BE2C (cell line): ENCODE measurements around the gene CMYA5.
"Not testable (repeated sequence)": the region's sequence is repeated elsewhere in the genome, so short reads cannot be mapped to it uniquely, and the experiment has no call there.

Experiments used
- DNase-seq: peaks from one replicate; pipeline ENCODE4 v3.0.0-alpha.2; 2020
- H3K27me3 ChIP-seq: fragments of 250-450 bp; sonication (Bioruptor Pico); 2 replicates; pipeline ENCODE4 v1.5.1; 2020; ENCODE audit warnings: mild to moderate bottlenecking
- H3K36me3 ChIP-seq: fragments of 250-450 bp; sonication (Bioruptor Pico); 2 replicates; pipeline ENCODE4 v1.5.1; 2020; ENCODE audit warnings: mild to moderate bottlenecking
- H3K4me1 ChIP-seq: fragments of 250-450 bp; sonication (Bioruptor Pico); 2 replicates; pipeline ENCODE4 v1.5.1; 2020
- H3K4me3 ChIP-seq: 2 replicates; pipeline ENCODE4 v1.5.1; 2011; ENCODE audit warnings: low read depth, low read length
- H3K9me3 ChIP-seq: fragments of 250-450 bp; sonication (Bioruptor Pico); 2 replicates; pipeline ENCODE4 v1.5.1; 2020
- TF ChIP-seq, protein P1 (sequence below): IDR thresholded peaks from 2 replicates; pipeline ENCODE4 v1.5.1; 2012; ENCODE audit warnings: mild to moderate bottlenecking, low read depth, low read length

CMYA5 gene

GRCh38 chr5:79756076-79756475 lies 66.4 kb downstream of the CMYA5 start:
- TF ChIP-seq, protein P1, sequence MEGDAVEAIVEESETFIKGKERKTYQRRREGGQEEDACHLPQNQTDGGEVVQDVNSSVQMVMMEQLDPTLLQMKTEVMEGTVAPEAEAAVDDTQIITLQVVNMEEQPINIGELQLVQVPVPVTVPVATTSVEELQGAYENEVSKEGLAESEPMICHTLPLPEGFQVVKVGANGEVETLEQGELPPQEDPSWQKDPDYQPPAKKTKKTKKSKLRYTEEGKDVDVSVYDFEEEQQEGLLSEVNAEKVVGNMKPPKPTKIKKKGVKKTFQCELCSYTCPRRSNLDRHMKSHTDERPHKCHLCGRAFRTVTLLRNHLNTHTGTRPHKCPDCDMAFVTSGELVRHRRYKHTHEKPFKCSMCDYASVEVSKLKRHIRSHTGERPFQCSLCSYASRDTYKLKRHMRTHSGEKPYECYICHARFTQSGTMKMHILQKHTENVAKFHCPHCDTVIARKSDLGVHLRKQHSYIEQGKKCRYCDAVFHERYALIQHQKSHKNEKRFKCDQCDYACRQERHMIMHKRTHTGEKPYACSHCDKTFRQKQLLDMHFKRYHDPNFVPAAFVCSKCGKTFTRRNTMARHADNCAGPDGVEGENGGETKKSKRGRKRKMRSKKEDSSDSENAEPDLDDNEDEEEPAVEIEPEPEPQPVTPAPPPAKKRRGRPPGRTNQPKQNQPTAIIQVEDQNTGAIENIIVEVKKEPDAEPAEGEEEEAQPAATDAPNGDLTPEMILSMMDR, result no peak
- no peak overlapping the region for H3K4me3 ChIP-seq
- no peaks in the 10 kb centered on the region for H3K36me3 ChIP-seq
- peaks cover 11% of the 10 kb centered on the region for H3K27me3 ChIP-seq
- H3K9me3 ChIP-seq, result no peaks in the 10 kb centered on the region
- no peaks in the 10 kb centered on the region for H3K4me1 ChIP-seq
- DNase-seq, result no peak

- no peaks in the 10 kb centered on the region for H3K9me3 ChIP-seq
- H3K4me3 ChIP-seq, result no peak overlapping the region
- TF ChIP-seq, protein P1, result no peak
- DNase-seq, result no peak
- no peaks in the 10 kb centered on the region for H3K4me1 ChIP-seq
- peaks cover 3% of the 10 kb centered on the region; the same call in 1 of the 2 replicates for H3K27me3 ChIP-seq
- no peaks in the 10 kb centered on the region for H3K36me3 ChIP-seq
Observed at GRCh38 chr5:79759436-79759835, 69.8 kb downstream of the CMYA5 start.

DNA sequence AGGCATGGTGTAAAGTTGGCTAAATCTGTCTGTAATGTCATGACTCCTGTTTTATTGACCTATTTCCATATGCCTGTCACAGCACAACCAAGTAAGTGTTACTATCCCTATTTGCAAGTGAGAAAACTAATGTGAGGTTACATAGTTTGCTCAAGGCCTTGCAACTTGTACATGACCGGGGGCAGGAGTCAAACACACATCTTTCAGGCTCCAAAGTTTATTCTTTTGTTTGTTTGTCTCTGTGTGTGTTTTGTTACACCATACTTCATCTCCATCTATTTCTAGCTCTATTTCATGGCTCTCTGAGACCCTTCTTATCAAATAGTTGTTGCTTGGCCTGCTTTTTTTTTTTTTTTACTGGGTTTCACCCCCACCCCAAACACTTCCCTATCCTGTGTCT lies 70.2 kb downstream of the CMYA5 start:
- H3K27me3 ChIP-seq, result peaks cover 3% of the 10 kb centered on the region; the same call in 1 of the 2 replicates
- no peaks in the 10 kb centered on the region for H3K4me1 ChIP-seq
- H3K4me3 ChIP-seq, result no peak overlapping the region
- no peak for DNase-seq
- no peaks in the 10 kb centered on the region for H3K36me3 ChIP-seq
- no peaks in the 10 kb centered on the region for H3K9me3 ChIP-seq
- TF ChIP-seq, protein P1, result no peak

GRCh38 chr5:79762929-79763328 lies 73.3 kb downstream of the CMYA5 start:
- no peaks in the 10 kb centered on the region for H3K9me3 ChIP-seq
- no peaks in the 10 kb centered on the region for H3K36me3 ChIP-seq
- no peaks in the 10 kb centered on the region for H3K4me1 ChIP-seq
- DNase-seq, result no peak
- H3K4me3 ChIP-seq, result no peak overlapping the region
- TF ChIP-seq, protein P1, result no peak
- peaks cover 3% of the 10 kb centered on the region; the same call in 1 of the 2 replicates for H3K27me3 ChIP-seq

DNA sequence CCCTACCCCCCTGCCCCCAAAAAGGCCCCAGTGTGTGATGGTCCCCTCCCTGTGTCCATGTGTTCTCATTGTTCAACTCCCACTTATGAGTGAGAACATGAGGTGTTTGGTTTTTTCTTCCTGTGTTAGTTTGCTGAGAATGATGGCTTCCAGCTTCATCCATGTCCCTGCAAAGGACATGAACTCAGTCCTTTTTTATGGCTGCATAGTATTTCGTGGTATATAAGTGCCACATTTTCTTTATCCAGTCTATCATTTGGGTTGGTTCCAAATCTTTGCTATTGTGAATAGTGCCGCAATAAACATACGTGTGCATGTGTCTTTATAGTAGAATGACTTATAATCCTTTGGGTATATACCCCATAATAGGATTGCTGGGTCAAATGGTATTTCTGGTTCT lies 74.5 kb downstream of the CMYA5 start:
- not testable (repeated sequence) for H3K4me3 ChIP-seq, H3K36me3 ChIP-seq, H3K9me3 ChIP-seq, H3K27me3 ChIP-seq, H3K4me1 ChIP-seq, DNase-seq

- H3K27me3 ChIP-seq, result no peaks in the 10 kb centered on the region; the same call in 1 of the 2 replicates
- no peak for DNase-seq
- no peaks in the 10 kb centered on the region for H3K4me1 ChIP-seq
- H3K36me3 ChIP-seq, result no peaks in the 10 kb centered on the region
- no peak overlapping the region for H3K4me3 ChIP-seq
- TF ChIP-seq, protein P1, result no peak
- H3K9me3 ChIP-seq, result no peaks in the 10 kb centered on the region
Observed at GRCh38 chr5:79771387-79771786, 81.8 kb downstream of the CMYA5 start.

DNA sequence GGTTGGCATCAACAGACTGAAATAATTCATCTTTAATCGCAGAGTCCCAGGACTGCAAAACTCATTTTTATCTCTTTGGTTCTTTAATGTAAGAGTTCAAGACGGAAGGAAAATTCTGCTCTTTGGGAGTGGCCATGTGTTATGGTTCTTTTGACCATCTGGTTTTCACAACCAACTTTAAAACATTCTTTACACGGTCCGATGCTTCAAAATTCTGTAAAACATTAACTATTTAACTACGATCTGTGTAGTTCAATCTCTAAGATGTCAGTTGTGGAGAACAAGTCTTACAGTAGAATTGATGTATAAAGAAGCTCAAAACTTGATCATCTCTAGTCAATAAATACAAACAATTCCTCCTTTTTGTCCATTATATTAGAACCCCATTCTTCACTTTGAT lies 83.0 kb downstream of the CMYA5 start:
- TF ChIP-seq, protein P1, result no peak
- H3K36me3 ChIP-seq, result no peaks in the 10 kb centered on the region
- DNase-seq, result no peak
- no peaks in the 10 kb centered on the region; the same call in 1 of the 2 replicates for H3K27me3 ChIP-seq
- no peaks in the 10 kb centered on the region for H3K4me1 ChIP-seq
- H3K4me3 ChIP-seq, result no peak overlapping the region
- no peaks in the 10 kb centered on the region for H3K9me3 ChIP-seq
